Caco-2 (cell line): ENCODE data around the gene CNTN2. TPM values are rescaled to one million over a fixed set of nuclear protein-coding genes. Genes with fewer than 3 reads are reported as not detected.

Experiments
- BruUV-seq: library from RNA; stranded (reverse); fragments of 400-500 nt; replicated peaks from 2 replicates; lab custom pipeline; 2021; lab: Mats Ljungman, UMichigan
- CTCF ChIA-PET: fragments of 300-600 bp; sonication (Branson Sonifier 250); formaldehyde crosslinking; loops from one replicate; lab custom pipeline; 2022; ENCODE audit warnings: antibody characterized with exemption; lab: Charles Lee
- POLR2A ChIA-PET: fragments of 300-600 bp; sonication (Branson Sonifier 250); formaldehyde crosslinking; loops from one replicate; lab custom pipeline; 2022; ENCODE audit warnings: antibody characterized with exemption; lab: Charles Lee
- DNase-seq, 2 experiments: peaks; one replicate each; pipeline versions ENCODE4 v3.0.0 to v3.0.0-alpha.2; 2020 to 2022
- H3K27me3 ChIP-seq: replicated peaks from 2 replicates; pipeline ENCODE4 v1.6.0; 2011; ENCODE audit warnings: low read length; ENCODE audit not compliant: control insufficient read depth, insufficient read depth
- H3K36me3 ChIP-seq: 2 replicates; pipeline ENCODE4 v1.5.1; 2011; ENCODE audit warnings: low read length; ENCODE audit not compliant: control insufficient read depth, insufficient read depth
- H3K4me1 ChIP-seq: fragments of 250-450 bp; sonication (Bioruptor Pico); 2 replicates; pipeline ENCODE4 v1.5.1; 2020; ENCODE audit warnings: mild to moderate bottlenecking
- H3K4me3 ChIP-seq: 2 replicates; pipeline ENCODE4 v1.5.1; 2011; ENCODE audit warnings: low read depth, mild to moderate bottlenecking, control low read depth, low read length
- H3K9me3 ChIP-seq: fragments of 250-450 bp; sonication (Bioruptor Pico); 2 replicates; pipeline ENCODE4 v1.5.1; 2020; ENCODE audit warnings: mild to moderate bottlenecking, moderate library complexity
- H3K27ac Mint-ChIP-seq: one replicate; pipeline ENCODE4 v1.8.0; 2022; ENCODE audit warnings: mixed read lengths; ENCODE audit not compliant: unreplicated experiment
- H3K27me3 Mint-ChIP-seq: one replicate; pipeline ENCODE4 v1.8.0; 2022; ENCODE audit warnings: mixed read lengths; ENCODE audit not compliant: insufficient read depth, unreplicated experiment
- H3K36me3 Mint-ChIP-seq: one replicate; pipeline ENCODE4 v1.8.0; 2022; ENCODE audit warnings: mild to moderate bottlenecking, mixed read lengths; ENCODE audit not compliant: insufficient read depth, unreplicated experiment
- H3K4me1 Mint-ChIP-seq: one replicate; pipeline ENCODE4 v1.8.0; 2022; ENCODE audit warnings: low read depth, mixed read lengths; ENCODE audit not compliant: unreplicated experiment
- H3K4me3 Mint-ChIP-seq: one replicate; pipeline ENCODE4 v1.8.0; 2022; ENCODE audit warnings: mild to moderate bottlenecking, moderate library complexity, mixed read lengths; ENCODE audit not compliant: unreplicated experiment
- H3K9me3 Mint-ChIP-seq: one replicate; pipeline ENCODE4 v1.8.0; 2022; ENCODE audit warnings: mixed read lengths; ENCODE audit not compliant: unreplicated experiment
- CTCF ChIP-seq, 2 experiments: fragments of 200-600 bp in 1 of 2; IDR thresholded peaks; 1 replicate in 1 of 2; 2 replicates in 1 of 2; pipeline versions ENCODE4 v1.5.1 to v1.8.0; 2011 to 2022; ENCODE audit warnings: antibody characterized with exemption in 1 of 2, control low read depth in 1 of 2, inconsistent platforms in 1 of 2, low read depth in 1 of 2, low read length in 1 of 2, mild to moderate bottlenecking in 1 of 2, moderate library complexity in 1 of 2; ENCODE audit not compliant: insufficient read depth in 1 of 2, severe bottlenecking in 1 of 2, unreplicated experiment in 1 of 2
- intact Hi-C: fragments of 100-400 bp; cut with micrococcal nuclease; formaldehyde crosslinking; loops from one replicate; pipeline ENCODE4 v1.10.0; 2022; ENCODE audit not compliant: unreplicated experiment
- total RNA-seq: library from RNA; stranded (reverse); gene quantifications from 2 replicates; pipeline ENCODE4 v1.2.3, GENCODE V29; 2022

The CNTN2 gene
- total RNA-seq, 1 experiment from 2014 or later, result not detected

GRCh38 chr1:205047764-205048231 lies 4.8 kb downstream of the CNTN2 start:
- CTCF ChIA-PET, result no interaction called here
- Mint-ChIP-seq H3K4me1 (peaks cover 7% of the 10 kb centered on the region), H3K27me3 (peaks cover 9% of the 10 kb centered on the region), H3K36me3 (no peaks in the 10 kb centered on the region), H3K9me3 (no peaks in the 10 kb centered on the region), H3K4me3 (no peak overlapping the region), H3K27ac (no peak overlapping the region)
- Histone ChIP-seq H3K4me3 (no peak overlapping the region), H3K27me3 (no peaks in the 10 kb centered on the region), H3K36me3 (no peaks in the 10 kb centered on the region), H3K9me3 (no peaks in the 10 kb centered on the region), H3K4me1 (no peaks in the 10 kb centered on the region)
- intact Hi-C loops, result no loop called here
- POLR2A ChIA-PET, result no interaction called here
- no peak for DNase-seq
- no peak for TF ChIP-seq CTCF (IDR thresholded peaks at IDR 0.05; ENCODE audit: insufficient read depth in 1 of 2, low read depth in 1 of 2, low read length in 1 of 2, severe bottlenecking in 1 of 2, unreplicated experiment in 1 of 2)
- no TSS peak for BruUV-seq

GRCh38 chr1:205048382-205048781 lies 5.4 kb downstream of the CNTN2 start:
- no peaks in the 10 kb centered on the region for H3K36me3 Mint-ChIP-seq
- H3K9me3 Mint-ChIP-seq, result no peaks in the 10 kb centered on the region
- no peak for TF ChIP-seq CTCF (IDR thresholded peaks at IDR 0.05; ENCODE audit: insufficient read depth in 1 of 2, low read depth in 1 of 2, low read length in 1 of 2, severe bottlenecking in 1 of 2, unreplicated experiment in 1 of 2)
- no peak overlapping the region for H3K27ac Mint-ChIP-seq
- H3K36me3 ChIP-seq, result no peaks in the 10 kb centered on the region
- H3K4me1 Mint-ChIP-seq, result peaks cover 7% of the 10 kb centered on the region
- no peak overlapping the region for H3K4me3 ChIP-seq
- H3K27me3 Mint-ChIP-seq, result peaks cover 9% of the 10 kb centered on the region
- H3K4me3 Mint-ChIP-seq, result no peak overlapping the region
- no peaks in the 10 kb centered on the region for H3K9me3 ChIP-seq
- no TSS peak for BruUV-seq
- ChIA-PET POLR2A (no interaction called here), CTCF (interaction anchor here (1.7 kb wide), 1 partner anchor 13 kb away, joined by 9 read pairs; no protein-coding TSS in a partner anchor)
- no peak for DNase-seq
- intact Hi-C loops, result no loop called here
- no peaks in the 10 kb centered on the region for H3K27me3 ChIP-seq
- no peaks in the 10 kb centered on the region for H3K4me1 ChIP-seq

GRCh38 chr1:205049479-205049878 lies 6.5 kb downstream of the CNTN2 start:
- no peak for DNase-seq
- no peak overlapping the region for H3K4me3 Mint-ChIP-seq
- Histone ChIP-seq H3K9me3 (no peaks in the 10 kb centered on the region), H3K4me1 (no peaks in the 10 kb centered on the region), H3K4me3 (no peak overlapping the region), H3K36me3 (no peaks in the 10 kb centered on the region), H3K27me3 (no peaks in the 10 kb centered on the region)
- no TSS peak for BruUV-seq
- peaks cover 9% of the 10 kb centered on the region for H3K27me3 Mint-ChIP-seq
- no peak for TF ChIP-seq CTCF (IDR thresholded peaks at IDR 0.05; ENCODE audit: insufficient read depth in 1 of 2, low read depth in 1 of 2, low read length in 1 of 2, severe bottlenecking in 1 of 2, unreplicated experiment in 1 of 2)
- no peak overlapping the region for H3K27ac Mint-ChIP-seq
- intact Hi-C loops, result no loop called here
- CTCF ChIA-PET, result interaction anchor here (1.7 kb wide), 1 partner anchor 12 kb away, joined by 9 read pairs; no protein-coding TSS in a partner anchor
- POLR2A ChIA-PET, result no interaction called here
- H3K9me3 Mint-ChIP-seq, result no peaks in the 10 kb centered on the region
- no peaks in the 10 kb centered on the region for H3K36me3 Mint-ChIP-seq
- H3K4me1 Mint-ChIP-seq, result peaks cover 7% of the 10 kb centered on the region
